H1 (cell line): ENCODE data around the gene NOL4L. TPM values are rescaled to one million over a fixed set of nuclear protein-coding genes. Genes with fewer than 3 reads are reported as not detected.

Experiments used
- CEBPB ChIP-seq: IDR thresholded peaks from 2 replicates; pipeline ENCODE4 v1.6.1; 2012; ENCODE audit warnings: low read depth, low read length
- CTBP2 ChIP-seq: IDR thresholded peaks from 2 replicates; pipeline ENCODE4 v1.7.0; 2011; ENCODE audit warnings: borderline replicate concordance, mild to moderate bottlenecking, moderate library complexity, mixed read lengths, low read length; ENCODE audit not compliant: insufficient read depth, insufficient read length
- EP300 ChIP-seq, 2 experiments: IDR thresholded peaks; 1 replicate in 1 of 2; 2 replicates in 1 of 2; pipeline ENCODE4 v1.6.1; 2011 to 2012; ENCODE audit warnings: low read depth in 2 of 2, low read length in 2 of 2, mild to moderate bottlenecking in 2 of 2, borderline replicate concordance in 1 of 2, inconsistent platforms in 1 of 2, moderate library complexity in 1 of 2
- HDAC6 ChIP-seq: IDR thresholded peaks from one replicate; pipeline ENCODE4 v1.7.1; 2012; ENCODE audit warnings: low read depth, mild to moderate bottlenecking, inconsistent platforms, low read length, moderate library complexity
- KDM5A ChIP-seq: fragments of 200-600 bp; IDR thresholded peaks from 2 replicates; pipeline ENCODE4 v1.7.1; 2012; ENCODE audit warnings: mild to moderate bottlenecking, low read length, inconsistent platforms, mixed read lengths
- NRF1 ChIP-seq: IDR thresholded peaks from 2 replicates; pipeline ENCODE4 v1.6.1; 2011; ENCODE audit warnings: mild to moderate bottlenecking, low read depth, low read length, improper control_type of control experiment
- PHF8 ChIP-seq: fragments of 200-600 bp; sonication (generic); conservative IDR thresholded peaks from 2 replicates; pipeline ENCODE4 v1.7.1; 2012; ENCODE audit warnings: low read depth, mild to moderate bottlenecking, inconsistent platforms, low read length, moderate library complexity
- TBP ChIP-seq: IDR thresholded peaks from 2 replicates; pipeline ENCODE4 v1.6.1; 2011; ENCODE audit warnings: low read depth, low read length, improper control_type of control experiment
- polyA plus RNA-seq, 7 experiments: library from polyadenylated mRNA; depleted of rRNA in 3 of 7; stranded (reverse) in 5 of 7; unstranded in 2 of 7; fragments of >200 nt in 5 of 7; fragments of 200-250 nt in 2 of 7; gene quantifications; 1 replicate in 5 of 7; 2 replicates in 1 of 7; 4 replicates in 1 of 7; pipeline versions ENCODE4 v1.2.1 to v1.2.3, GENCODE V29; 2011 to 2013; ENCODE audit warnings: missing spikeins in 2 of 7, mixed read lengths in 2 of 7
- total RNA-seq: library from RNA; stranded (reverse); fragmentation: NEBNext Ultra II Directional; extraction: Animal tissue kit (Norgen Biotek cat#: 25700); gene quantifications from 2 replicates; pipeline ENCODE4 v1.2.1, GENCODE V29; 2021

Gene NOL4L
- total and polyA plus RNA-seq, 2 of the 8 experiments (the other 6 are each of a cell fraction or from before 2014, with no cell fraction given) = 15.3 to 23.7 TPM

- TF ChIP-seq CTBP2 (no peak), EP300 (IDR thresholded peaks at IDR 0.05; ENCODE audit: borderline replicate concordance in 1 of 2, low read depth in 2 of 2, low read length in 2 of 2) (no peak), CEBPB (no peak), KDM5A (no peak), HDAC6 (no peak), PHF8 (no peak), TBP (no peak), NRF1 (no peak)
Observed at GRCh38 chr20:32585011-32585585, at the start of gene NOL4L (continued).
